Activated CD4-positive, alpha-beta T cell treated with anti-CD3 and anti-CD28 coated beads, Interleukin-2, amount 50 U/mL, for 16 hours (primary cell): ENCODE data around the gene RFXAP.

Experiments used
- DNase-seq: peaks from one replicate; pipeline ENCODE4 v3.0.0-alpha.2; 2020

RFXAP gene

DNA sequence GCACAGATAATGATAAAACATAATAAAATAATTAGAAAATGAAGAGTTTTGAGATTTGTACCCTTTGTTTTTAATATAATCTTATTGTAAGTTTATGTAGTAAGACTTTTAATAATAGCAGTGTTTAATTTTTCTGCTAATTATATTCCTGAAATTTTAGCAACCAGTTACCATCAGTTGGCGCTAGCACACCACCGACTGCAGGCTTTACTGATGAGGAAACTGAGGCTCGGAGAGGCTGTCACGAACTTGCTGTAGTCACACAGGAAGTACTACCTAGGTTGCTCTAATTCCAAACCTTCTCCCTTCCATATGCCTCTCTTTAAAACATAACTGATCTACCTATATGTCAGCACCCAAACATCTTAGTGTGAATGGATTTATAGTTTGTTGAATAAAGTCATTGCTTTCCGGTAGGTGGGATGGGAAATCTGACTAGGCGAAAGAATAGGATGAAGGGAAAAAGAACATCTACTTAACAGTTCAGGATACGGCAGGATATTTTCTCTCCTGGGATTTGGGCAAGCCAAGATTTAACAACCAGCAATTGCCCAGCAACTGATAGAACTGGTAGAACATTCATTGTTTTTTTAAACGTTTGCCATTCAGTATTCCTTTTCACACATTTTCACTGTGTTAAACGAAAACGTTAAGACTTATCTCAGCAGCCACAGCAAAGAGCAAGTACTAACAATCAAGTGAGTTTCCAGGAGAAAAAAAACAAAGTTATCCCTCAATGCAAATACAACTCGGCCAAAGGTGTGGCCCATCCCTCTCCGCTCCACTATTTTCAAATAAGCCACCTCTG lies 822 bp upstream of the RFXAP start:
- DNase-seq, result no peak

DNA sequence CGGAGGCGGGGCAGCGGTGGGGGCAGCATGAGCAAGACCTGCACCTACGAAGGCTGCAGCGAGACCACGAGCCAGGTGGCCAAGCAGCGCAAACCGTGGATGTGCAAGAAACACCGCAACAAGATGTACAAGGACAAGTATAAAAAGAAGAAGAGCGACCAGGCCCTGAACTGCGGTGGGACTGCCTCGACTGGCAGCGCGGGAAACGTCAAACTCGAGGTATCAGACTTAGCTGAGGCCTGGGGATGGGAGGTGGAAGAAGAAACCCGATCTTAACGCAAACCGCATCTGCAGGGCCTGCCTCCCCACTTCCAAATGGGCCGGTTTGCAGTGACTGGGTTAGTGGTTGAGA lies 693 bp downstream of the RFXAP start:
- DNase-seq, result peak; percentile 39

DNA sequence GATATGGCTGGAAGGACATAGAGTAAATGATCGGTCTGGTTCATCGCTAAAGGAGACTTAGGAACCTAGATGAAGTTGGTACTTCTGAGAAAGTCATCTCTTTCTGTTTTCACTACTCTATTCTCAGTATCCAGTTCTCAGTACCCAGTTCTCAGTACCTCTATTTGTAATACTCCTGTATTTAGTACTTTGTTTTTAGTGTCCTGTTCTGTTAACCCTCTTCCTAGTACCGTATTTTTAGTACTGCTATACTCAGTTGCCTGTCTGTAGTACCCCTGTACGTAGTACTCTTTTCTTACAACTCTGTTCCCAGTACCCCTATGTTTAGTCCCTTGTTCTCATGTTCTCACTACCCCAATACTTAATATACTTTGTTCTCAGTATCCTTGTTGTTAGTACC lies 1.2 kb downstream of the RFXAP start:
- DNase-seq, result peak; percentile 54

DNA sequence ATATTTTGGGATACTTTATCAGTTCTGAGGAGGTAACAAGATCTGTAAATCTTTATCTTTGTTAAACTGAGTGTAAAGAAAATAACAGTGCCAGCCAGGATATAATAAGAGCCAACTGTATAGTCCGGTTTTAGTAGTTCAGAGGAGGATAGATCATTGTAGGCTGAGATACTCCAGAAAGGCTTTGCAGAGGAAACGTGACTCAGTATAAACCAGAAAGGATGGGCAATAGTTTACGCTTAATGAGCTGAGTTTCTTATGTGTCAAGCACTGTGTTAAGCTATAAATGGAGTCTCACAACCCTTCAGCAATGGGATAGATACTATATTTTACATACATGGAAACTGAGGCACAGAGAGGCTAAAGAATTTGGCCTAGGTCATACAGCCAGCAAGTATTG lies 3.8 kb downstream of the RFXAP start:
- DNase-seq, result peak; percentile 18

DNA sequence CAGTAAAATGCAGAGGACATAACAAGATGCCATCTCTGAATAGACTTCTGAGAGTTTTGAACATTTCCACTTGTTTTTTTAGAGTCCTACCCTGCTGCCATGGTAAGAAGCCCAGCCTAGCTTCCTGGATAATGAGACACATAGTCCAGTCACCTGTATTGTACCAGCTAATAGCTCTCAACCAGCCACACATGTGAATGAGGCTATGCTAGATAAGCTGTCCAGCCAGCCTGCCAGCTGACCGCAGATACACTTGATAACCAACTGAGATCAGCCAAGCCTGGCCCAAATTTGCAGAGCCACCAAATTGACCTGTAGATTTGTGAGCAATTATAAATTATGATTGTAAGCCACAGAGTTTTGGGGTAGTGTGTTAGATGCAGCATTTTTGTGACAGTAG lies 10.7 kb downstream of the RFXAP start:
- DNase-seq, result no peak

DNA sequence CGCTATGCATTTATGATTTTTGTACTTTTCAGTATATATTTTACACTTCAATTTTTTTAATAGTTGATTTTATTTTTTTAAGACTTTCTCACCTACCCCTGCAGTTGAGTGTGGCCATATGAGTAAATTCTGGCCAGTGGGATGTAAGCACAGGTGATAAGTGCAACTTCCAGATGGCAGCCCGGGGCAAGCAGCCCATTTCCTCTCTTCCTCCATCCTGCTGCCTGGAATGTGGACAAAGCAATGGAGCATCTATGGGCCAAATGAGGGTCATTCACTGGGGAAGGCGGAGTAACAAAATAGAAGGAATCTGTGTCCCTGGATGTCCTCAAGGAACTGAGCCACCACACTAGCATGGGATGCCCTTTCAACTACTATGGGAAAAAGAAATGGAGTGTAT lies 12.3 kb downstream of the RFXAP start:
- no peak for DNase-seq

DNA sequence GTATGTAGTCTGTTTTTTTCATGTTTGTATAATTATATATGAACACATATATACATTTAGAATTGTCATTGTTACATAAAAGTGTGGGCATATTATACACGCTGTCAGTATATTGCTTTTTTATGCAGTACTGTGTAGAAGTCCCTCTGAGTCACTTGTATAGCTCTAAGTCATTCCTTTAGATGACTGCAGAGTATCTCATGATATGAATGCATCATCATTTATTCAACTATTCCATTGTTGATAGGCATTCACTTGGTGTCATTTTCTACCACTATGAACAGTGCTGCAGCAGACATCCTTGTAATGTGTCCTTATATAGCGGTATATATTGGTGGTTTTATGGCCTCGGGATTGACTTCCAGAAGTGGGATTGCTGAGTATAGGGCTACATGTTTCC lies 15.3 kb downstream of the RFXAP start:
- DNase-seq, result peak; percentile 10

DNA sequence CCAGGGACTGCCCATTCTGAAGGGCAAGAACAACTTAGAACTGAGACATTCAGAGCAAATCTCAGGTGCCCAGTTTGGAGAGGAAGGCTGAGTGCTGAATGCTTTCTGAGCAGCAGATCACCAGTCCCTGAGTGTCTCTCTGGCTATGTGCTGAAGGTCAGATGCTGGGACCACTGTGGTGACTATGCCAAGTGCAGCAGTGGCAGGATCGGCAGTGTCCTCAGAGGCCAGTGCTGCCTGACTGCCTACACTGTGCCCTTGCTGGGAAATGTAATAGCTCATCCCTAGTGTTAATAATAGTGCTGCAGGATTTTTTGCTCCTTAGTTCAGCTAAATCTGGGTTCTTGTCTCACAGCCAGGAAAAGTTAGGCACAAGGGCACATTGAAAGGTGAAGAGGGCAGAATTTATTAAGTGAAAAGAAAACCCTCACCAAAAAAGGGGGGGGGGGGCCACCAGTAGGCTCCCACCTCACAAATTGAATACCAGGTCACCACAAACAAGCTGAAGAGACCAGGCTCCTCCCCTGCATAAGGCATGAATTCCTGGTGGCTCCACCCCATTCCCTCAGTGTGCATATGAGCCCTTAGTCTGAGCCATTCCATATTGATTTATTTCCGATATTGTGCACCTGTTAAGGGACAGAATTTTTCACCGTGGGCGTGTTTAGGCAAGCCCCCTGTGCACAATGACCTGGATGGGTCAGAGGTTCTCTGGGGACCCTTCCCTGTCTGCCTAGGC lies 18.5 kb downstream of the RFXAP start:
- DNase-seq, result no peak

DNA sequence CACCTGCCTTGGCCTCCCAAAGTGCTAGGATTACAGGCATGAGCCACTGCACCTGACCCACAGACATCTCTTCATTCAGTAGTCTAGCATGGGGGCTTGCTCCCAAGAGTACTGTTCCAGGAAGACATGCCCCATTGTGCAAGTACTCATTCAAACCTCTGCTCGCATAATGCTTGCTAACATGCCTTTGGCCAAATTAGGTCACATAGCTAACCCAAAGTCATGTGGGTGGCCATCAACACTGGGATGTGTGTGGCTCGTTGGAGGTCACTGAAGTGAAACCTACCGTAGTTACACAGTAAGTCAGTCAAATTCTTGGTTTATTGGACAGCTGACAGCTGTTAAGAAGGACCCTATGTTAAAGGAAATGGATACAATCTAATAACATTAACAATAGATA lies 20.3 kb downstream of the RFXAP start:
- no peak for DNase-seq

DNA sequence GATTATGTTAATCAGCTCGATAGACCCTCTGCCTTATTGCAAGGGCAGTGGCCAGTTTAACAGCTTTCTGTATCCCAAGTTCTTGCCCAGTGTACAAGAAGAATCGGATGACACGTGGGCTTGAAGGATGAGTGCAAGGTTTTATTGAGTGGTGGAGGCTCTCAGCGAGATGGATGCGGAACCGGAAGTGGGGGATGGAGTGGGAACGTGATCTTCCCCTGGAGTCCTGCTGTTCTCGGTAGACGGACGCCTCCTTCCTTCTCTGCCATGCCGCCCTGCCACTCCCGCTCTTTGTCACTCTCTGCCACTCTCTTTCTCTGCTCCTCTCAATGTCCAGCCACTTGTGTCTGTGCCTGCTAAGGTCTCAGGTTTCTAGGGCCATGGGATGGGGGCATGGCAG lies 21.0 kb downstream of the RFXAP start:
- DNase-seq, result no peak

DNA sequence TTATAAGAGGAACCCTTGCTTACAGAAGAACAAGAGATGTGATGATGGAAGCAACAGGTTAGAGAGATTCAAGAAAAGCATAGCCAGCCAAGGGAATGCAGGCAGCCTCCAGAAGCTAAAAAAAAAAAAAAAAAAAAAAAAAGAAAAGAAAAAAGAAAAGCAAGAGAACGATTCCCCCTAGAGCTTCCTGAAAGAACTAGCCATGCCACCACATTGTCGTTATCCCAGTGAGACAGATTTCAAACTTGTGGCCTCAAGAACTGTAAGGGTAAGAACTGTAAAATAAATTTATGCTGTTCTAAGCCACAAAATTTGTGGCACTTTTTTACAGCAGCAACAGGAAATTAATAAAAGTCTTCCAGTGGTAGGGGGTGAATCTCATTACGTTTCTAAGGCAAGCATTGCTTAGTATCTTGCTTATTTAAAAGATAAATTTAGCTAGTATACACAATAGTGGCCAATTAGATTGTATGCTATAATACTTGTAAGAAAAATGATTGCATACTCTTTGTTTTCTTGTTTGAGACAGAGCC lies 21.8 kb downstream of the RFXAP start:
- DNase-seq, result no peak

DNA sequence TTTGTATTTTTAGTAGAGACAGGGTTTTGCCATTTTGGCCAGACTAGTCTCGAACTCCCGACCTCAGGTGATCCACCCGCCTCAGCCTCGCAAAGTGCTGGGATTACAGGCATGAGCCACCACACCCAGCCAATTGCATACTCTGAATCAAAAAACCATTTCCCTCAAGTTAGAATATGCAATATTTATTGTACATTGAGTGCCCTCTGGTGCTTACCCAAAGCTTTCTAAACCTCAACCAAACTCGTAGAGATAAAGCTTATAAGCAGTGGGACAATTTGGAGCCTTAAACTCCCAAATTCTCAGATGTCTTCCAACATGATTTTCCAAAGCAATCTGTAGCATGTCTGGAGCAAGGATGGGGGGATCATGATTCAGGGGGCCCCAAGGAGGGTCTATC lies 22.4 kb downstream of the RFXAP start:
- no peak for DNase-seq

DNA sequence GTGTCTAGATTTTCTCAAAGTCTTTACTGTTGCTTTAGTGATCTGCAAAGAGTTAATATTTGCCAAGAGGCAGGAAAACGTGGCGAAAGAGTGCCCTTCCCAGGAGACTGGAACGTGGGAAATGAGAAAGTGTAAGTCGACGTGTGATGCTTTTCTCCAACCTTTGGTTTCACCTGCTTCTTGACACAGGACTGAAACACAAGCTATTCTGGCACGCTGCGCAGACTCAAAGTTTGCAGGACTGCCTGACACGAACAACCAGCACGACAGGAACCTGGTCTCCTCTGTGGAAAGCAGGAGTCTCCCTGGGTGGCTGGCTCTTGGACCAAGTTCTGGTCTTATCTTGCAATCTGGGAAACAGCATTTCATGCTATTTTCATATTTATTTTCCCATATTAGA lies 28.6 kb downstream of the RFXAP start:
- no peak for DNase-seq

DNA sequence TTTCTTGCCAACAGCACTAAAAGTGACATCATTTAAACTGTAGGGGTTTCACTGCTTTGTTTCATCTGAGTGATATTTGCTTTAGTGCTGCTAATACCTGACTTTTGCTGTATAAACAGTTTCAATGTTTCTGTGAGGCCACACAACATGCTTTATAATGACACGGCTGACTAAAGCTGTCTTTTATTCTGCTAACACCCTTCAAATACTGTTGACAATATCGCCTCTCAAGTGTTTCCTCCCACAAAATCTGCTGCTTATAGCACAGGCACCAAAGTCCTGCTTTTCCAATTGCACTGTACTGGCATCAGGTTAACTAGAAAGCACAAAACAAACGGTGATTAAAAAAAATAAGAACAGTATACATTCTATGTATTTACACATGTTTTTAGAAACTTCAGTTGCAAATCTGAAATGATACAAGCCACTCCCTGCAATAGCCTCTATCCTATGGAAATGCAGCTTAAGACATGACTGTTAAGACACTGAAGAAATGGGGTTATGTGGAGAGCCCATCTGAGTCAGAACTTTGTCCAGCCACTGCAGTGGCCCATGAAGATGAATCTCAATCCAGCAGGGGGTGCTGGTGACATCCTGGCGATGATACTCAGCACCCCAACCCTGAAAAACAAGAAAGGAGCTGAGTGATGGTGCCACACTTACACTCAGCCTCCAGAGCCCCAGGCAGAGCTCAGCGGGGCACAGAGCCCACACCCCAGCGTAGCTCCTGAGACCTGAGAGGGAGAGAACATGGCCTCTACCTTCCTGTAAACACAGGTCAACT lies 29.4 kb downstream of the RFXAP start:
- DNase-seq, result peak; percentile 20

DNA sequence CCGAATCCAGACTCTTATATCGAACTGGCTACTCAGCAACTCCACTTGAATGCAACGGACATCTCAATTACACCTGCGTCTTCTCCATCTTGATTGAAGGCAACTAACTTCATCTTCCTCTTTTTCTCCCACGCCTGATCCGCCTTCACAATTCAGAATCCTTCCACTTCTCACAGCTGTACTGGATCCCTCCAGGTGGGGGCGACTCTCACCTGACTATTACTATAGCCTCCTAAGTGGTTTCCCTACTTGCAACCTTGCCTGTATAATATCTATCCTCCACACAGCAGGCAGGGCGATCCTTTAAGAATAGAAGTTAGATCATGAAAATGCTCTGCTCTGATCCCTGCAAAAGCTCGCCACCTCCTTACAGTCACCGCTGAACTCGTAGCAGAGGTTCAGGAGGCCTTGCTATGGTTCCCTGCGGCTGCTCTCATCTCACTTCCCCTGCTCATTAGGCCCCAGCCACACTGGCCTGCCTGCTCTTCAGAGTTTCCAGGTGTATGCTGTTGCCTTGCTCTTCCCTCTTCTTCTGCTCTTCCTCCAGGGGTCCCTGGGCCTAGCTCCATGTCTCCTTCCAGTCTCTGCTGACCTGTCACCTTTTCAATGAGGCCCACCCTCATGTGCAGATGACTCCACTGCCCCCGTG lies 31.9 kb downstream of the RFXAP start:
- peak; percentile 16 for DNase-seq

DNA sequence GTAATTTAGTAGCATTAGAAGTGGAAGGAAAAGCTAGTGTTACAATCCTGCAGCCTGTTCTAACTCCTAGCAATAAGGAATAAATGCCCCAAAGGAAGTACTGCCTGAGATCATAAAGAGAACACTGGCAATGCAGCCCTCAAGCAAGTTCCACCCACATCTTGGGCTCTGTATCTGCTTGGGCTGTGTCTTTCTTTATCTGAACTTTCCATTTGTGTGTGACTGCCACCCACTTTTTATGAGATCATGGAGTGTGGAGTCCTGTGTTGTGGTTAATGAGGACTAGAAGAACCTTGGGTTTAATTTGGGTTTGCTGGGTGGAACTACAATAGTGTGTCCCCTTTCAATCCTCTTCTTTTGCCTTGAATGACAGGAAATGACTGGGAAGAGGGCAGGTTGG lies 38.2 kb downstream of the RFXAP start:
- no peak for DNase-seq

DNA sequence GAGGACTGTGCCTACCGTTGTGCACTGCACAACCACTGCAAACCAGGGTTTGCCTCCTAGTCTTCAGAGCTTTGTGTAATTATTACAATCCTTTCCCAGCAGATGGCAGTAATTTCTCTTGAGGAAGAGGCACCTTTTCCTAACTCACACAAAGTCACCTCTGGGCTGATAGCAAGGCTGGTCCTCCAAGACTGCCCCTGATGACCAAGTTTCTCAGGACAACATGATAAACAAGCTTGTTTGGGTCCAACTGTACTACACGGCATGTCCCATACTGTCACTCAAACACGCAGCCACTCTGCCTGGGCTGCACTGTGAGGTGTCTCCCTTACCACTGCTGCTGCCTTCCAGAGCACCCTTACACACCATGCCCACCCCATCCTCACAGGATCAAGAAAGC lies 39.3 kb downstream of the RFXAP start:
- DNase-seq, result peak; percentile 47

DNA sequence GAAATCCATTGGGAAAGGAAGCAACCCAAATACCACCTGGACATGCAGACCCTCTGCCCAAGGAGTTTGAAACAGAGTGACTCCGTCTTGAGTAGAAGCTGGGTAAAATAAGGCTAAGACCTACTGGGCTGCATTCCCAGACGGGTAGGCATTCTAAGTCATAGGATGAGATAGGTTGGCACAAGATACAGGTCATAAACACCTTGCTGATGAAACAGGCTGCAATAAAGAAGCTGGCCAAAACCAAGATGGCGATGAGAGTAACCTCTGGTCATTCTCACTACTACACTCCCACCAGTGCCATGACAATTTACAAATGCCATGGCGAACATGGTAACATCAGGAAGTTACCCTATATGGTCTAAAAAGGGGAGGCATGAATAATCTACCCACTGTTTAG lies 40.2 kb downstream of the RFXAP start:
- DNase-seq, result no peak

DNA sequence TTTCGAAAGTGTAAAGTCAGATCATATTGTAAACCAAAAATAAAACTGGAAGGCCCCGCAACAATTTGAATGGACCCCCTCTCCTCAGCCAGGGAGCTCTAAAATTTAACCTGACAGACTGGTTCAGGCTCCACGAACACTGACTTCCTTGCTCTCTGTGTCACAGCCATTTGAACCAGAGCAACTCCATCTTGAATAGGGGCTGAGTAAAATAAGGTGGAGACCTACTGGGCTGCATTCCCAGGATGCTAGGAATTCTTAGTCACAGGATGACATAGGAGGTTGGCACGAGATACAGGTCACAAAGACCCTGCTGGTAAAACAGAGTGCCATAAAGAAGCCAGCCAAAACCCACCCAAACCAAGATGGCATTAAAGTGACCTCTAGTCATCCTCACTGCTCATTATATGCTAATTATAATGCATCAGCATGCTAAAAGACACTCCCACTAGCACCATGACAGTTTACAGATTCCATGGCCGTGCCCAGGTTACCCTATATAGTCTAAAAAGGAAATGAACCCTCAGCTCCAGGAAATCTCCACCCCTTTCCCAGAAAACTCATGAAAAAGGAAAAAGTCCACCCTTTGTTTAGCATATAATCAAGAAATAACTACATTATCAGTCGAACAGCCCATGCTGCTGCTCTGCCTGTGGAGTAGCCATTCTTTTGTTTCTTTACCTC lies 43.1 kb downstream of the RFXAP start:
- DNase-seq, result no peak

DNA sequence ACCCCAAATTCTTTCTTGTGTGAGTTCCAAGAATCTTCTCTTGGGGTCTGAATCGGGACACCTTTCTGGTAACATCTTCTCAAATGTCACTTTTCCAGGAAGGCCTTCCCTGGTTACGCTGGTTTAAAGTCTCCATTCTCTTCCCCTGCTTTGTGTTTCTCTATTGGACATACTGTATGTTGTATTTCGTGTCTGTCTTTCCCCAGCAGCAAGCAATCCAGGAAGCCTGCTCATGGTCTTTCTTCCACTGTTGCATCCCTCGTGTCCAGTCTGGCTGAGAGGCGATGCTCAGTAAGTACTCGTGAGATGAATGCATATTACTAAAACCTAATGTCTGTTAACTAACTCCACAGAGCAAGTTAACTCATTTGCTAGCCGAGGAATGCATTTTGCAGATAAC lies 43.7 kb downstream of the RFXAP start:
- no peak for DNase-seq

DNA sequence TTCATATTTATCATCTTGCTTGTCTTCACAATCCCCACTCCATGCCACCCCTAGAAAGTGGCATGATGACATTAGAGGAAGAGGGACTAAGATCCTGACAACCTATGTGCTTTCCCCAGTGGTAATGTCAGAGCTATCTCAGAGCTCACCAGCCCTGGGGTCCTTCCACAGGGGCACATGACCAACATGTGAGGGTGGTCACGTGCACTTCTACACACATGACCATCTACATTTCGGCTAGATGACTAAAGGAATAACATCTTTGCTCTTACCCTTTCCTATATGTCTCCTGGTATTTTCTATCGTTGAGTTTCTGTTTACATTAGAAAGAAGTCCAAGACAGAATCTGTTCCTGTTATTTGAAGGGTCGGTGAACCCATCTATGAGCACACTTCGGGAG lies 46.2 kb downstream of the RFXAP start:
- DNase-seq, result no peak

DNA sequence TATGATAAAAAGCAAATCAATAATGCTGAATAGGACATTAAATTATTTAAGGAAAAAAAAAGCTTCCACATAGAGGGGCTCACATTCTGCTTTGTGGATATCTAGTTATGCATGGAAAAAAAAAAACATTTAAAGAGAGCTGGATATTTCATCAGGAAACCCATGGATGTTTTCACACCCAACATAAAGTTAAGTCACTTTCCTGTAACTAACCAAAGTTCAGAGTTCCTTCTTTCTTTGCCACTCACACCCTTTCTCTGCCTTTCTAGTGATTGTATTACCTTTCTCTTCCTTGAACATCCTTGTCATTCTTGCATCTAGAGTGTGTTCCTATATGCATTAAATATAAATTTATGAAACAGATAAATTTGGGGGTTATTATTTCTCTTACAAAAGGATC lies 47.2 kb downstream of the RFXAP start:
- no peak for DNase-seq
